HG03159 (cell line): Measurements from ENCODE around the gene CD247.

Experiments used
- ATAC-seq: cut with Tn5 transposase; IDR thresholded peaks from one replicate; pipeline ENCODE4 v1.9.1; 2021; ENCODE audit warnings: mild to moderate bottlenecking, moderate library complexity; ENCODE audit not compliant: unreplicated experiment

Gene CD247

DNA sequence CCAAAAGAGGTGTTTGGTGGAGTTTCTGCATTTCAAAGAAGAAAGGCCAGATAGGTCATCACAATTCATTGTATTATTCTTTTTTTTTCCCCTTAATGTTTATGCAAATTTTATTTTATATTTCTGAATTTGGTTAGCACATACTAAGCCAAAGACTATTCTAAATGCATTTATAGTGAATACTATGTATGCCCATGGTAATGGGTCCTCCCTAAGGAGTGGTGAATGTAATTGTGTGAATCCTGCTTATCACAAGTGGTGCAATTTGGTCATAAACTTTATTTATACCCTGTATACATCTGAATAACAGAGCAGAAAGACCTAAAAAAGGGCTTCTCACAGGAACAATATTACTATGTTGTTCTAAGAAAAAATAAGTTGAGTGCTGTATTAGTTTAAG lies 99.1 kb downstream of the CD247 start:
- ATAC-seq, result no peak

DNA sequence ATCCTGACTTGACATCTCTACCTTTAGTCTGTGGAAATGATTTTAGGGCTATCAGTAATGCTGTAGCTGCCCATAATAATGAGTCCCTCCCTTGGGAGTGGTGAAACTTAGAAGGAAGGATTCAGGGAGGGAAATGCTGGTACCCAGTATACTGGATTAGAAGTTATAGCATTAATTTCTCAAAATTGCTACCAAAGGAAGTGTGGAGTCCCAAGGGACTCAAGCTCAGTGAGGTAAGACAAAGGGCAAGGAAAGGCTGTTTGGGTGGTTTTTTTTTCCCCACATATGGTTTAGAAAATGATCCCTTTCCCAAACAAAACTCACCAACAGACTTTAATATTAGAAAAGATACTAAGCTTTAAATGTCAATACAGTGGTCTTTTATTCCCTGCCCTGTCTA lies 99.9 kb downstream of the CD247 start:
- ATAC-seq, result no peak

GRCh38 chr1:167416506-167416905 lies 101.8 kb downstream of the CD247 start:
- no peak for ATAC-seq

DNA sequence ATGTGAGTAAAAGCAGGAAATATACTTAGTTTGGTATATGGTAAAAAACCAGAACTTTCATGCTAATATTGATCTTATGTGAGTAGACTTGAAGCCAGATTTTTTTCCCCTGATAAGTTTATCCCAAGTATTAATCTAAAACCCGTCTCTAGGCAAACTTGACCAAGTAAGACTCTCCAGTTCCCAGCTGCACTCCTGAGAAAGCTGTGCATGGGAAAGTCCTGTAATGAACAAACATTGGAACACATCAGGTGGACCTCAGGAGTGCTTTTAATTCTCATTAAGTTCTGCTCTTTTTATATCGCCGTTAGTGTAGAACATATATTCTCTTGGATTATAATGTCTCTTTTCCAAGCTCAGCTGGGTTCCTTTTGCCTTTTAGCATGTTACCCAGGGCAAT lies 105.0 kb downstream of the CD247 start:
- no peak for ATAC-seq

DNA sequence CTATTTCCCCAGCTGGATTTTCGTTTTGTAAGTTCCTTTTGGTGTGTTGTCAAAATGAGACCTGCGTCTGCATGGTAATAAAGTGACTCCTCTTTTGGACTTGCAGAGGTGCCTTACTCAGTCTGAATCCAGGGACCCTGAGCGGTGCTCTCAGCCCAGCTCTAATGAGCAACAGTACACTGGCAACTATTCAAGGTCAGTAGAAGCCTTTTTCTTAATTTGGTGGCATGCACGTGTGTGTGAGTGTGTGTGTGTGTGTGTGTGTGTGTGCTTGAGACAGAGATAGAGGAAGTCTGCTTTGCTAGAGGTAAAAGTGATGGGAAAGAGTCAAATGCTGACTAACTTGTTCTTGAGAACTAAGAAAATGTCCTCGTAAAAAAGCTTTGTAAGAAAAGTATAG lies 105.4 kb downstream of the CD247 start:
- no peak for ATAC-seq

- no peak for ATAC-seq
Observed at GRCh38 chr1:167412072-167412471, 106.3 kb downstream of the CD247 start.

GRCh38 chr1:167409183-167409582 lies 109.1 kb downstream of the CD247 start:
- ATAC-seq, result no peak

GRCh38 chr1:167408355-167408754 lies 110.0 kb downstream of the CD247 start:
- no peak for ATAC-seq

DNA sequence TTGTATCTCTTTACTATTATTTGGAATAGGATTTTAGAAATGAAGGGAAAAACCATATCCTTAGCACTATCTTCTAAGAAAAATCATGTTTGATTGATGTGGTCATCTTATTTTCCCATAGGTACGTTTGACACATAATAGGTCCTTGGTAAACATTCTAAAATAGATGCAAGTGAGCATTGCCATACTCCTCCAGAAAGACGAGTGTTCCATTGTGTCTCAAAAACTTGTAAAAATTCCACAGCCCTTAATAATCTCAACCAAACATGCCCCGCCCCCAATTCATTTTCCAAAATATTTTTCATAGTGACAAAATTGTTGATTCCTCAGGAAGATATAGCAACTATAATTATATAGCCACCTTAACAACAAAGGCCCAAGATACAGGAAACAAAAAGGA lies 113.4 kb downstream of the CD247 start:
- ATAC-seq, result no peak

- ATAC-seq, result no peak
Observed at GRCh38 chr1:167404161-167404888, 114.0 kb downstream of the CD247 start.

DNA sequence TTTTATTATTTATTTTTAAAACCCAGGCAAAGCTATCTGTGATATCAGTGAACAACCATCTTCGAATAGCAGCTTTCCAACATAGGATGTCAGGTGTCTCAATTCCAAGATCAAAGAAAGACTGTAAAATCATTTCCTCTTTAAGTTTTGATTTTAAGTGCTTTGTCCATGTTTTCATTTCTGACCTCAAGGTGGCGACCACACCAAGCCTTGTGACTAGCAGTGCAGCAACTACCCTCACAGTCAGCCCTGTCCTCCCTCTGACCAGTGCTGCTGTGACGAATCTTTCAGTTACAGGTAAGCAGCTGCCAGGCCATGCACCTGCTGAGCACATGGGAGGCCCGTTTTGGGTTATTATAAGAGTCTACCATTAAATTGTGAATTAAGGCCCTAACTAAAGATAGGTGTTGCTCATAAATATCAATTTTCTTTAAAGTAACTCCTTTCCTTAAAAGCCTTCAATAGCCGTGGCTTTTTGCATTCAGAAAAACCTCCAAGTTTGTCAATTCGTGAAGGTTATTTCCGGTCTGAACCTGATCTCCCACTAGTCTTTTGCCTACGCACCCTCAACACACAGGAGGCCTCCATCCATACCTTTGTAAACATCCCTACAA lies 117.0 kb downstream of the CD247 start:
- ATAC-seq, result no peak

GRCh38 chr1:167400359-167400953 lies 117.9 kb downstream of the CD247 start:
- no peak for ATAC-seq

DNA sequence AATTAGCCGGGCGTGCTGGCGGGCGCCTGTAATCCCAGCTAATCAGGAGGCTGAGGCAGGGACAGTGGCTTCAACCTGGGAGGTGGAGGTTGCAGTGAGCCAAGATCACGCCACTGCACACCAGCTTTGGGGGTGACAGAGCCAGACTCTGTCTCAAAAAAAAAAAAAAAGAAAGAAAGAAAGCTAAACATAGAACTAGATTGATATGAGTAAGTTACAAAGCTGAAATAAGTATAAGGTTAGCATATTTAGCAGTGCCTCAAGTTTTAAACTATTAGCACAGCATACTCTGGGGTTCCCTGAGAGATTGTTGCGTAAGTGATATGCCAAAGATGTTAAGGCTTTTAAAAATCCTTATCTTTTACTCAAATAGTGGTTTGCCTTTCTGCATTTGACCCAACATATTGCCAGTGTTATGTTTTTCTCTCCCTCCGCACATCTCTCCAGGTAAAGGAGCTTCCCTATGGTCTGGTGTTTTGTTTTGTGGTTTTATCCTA lies 126.1 kb downstream of the CD247 start:
- ATAC-seq, result no peak

GRCh38 chr1:167388976-167389375 lies 129.4 kb downstream of the CD247 start:
- no peak for ATAC-seq

DNA sequence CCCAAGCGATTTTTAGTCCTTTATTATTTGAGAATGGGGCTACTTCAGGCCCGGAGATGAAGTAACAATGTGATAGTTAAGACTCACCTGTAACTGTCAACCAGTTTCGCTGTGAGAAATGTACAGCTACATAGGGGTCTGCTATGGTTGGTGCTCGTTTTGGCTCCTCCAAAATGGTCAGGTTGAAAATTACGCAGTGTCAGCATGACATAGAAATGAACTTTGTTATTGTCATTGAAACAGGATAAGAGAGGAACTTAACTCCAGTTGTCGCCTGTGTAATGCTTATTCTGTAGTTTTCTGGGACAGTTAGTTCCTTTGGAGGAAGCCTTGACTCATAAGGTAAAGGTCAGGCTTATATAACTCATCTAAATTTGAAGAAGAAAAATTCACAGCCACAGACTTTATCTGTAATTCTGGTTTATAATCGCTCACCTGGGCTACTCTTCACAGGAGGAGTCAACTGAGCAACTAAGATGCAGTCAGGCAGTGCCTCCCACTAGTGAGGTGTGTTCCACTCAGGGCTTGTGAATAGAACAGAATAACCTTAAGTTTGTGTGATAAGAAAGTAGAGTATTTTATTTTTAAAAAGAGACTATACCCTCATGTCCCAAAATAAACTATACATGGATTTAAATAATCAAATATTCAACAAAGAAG lies 130.9 kb downstream of the CD247 start:
- ATAC-seq, result no peak
